GM18870 (cell line): ENCODE results near the gene OR6B2.

Experiments
- ATAC-seq: cut with Tn5 transposase; IDR thresholded peaks from one replicate; pipeline ENCODE4 v1.9.1; 2021; ENCODE audit warnings: moderate library complexity; ENCODE audit not compliant: unreplicated experiment

OR6B2 gene

DNA sequence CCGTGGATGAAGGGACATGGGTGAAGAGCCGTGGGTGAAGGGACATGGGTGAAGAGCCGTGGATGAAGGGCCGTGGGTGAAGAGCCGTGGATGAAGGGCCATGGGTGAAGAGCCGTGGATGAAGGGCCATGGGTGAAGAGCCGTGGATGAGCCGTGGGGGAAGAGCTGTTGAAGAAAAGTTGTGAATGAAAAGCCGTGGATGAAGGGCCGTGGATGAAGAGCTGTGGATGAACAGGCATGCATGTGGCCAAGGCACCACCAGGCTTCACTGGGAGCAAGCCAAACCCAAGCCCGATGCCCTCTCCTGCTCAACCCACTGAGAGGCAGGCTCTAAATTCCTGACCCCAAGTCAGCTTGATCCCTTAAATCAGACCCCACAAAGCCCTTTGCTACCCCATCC, 12.5 kb upstream of the OR6B2 start:
- no peak for ATAC-seq

DNA sequence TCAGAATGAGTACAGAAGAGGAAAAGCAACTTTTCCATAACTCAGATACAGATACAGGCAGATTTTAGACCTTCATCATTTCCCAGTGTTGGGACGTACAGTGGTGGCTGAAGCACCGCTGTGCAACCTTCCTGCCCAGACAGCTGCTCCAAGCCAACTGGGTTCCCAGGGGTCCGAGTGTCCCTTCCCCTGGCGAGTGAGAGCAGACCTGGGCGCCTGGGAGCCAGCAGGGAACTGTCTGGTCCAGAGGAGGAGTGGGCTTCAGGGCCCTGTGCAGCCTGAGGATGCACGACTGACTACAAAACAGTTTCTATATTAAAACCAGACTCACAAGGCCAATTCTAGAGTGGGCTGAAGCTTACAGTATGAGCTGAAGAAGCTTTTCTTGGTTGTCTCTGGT, 11.1 kb upstream of the OR6B2 start:
- ATAC-seq = no peak

DNA sequence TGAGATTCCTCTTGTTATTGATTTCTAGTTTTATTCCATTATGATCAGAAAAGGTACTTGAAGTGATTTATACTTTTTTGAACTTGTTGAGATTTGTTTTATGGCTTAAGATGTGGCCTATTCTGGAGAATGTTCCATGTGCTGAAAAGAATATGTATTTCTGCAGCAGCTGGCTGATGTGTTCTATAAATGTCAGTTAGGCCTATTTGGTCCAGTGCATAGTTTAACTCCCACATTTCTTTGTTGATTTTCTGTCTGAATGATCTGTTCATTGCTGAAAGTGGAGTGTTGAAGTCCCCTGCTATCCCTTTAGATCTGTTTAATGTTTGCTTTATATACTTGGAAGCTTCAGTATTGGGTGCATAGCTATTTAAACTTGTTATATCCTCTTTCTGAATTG, 7.1 kb upstream of the OR6B2 start:
- no peak for ATAC-seq

DNA sequence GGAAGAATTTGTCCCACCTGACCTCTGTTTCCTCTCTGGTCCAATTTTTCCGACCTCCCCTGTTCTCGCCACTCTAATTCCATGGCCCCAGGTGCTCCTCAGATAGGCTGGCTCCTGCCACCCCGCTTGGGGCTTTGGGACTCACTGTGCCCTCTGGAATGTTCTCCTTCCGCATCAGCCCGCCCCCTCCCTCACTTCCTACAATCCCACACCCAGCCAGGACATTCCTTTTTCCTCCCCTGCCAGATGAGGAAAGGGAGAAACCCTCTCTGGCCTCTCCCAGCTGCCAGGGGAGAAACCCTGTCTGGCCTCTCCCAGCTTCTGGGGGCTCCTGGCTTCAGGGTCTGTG, 3.1 kb upstream of the OR6B2 start:
- no peak for ATAC-seq

DNA sequence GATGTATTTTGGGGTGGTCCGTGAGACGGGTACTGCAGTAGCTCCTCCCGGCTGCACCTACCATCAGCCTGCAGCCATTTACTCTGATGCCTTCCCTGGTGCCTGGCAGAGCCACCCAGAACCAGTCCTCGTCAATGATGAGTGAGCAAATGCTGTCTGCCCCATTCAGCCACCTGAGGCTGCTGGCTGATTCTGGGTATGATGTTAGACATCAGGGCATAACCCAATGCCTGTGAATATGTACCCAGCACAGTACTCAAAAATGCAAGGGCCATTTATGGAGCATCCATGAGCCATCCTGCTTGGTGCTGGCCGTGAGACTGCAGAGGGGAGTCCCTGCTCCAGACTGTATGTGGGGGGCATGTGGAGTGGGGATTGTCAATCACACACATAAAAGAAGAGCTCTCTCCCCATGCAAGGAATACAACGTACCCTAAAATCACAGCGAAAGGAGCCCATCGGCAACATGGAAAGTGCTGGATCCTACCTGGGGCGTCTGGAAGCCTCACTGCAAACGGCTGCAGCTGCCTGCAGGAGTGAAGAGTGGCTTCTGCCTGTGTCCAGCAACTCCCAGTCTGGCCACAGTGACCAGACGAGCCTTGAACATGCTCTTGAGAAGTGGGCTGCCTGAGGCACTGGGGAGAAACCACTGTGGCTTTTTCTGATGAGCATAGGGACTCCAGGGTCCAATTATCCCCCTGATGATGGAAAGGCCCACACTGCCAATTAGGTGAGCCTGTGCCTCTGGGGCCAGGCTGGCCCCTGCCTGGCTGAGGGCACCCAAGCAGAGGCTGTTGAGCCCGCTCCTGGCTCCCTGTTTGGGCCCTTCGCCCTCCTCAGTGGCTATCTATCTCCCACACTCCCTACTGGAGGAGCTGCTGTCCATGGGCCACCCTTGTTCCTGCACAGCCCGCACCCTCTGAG, 2.4 kb upstream of the OR6B2 start:
- no peak for ATAC-seq

DNA sequence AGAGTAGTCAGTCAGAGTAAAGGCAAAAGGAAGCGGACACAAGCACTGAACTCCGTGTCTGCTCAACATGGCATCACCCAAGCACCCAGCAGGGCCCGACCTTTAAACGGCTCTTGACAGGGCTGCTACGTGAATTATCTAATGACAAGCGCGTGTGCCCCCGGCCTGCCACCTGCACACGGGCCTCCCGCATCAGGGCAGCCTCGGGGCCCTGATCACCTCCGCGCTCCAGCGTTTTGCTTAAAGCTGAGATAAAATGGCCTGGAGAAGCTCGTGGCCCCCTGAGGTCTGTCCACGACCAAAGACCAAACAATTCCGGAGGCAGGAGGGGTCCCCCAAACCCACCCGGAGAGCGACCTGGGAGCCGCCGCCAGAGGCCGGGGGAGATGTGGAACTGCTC, 5.5 kb downstream of the OR6B2 start:
- ATAC-seq = peak; percentile 21

DNA sequence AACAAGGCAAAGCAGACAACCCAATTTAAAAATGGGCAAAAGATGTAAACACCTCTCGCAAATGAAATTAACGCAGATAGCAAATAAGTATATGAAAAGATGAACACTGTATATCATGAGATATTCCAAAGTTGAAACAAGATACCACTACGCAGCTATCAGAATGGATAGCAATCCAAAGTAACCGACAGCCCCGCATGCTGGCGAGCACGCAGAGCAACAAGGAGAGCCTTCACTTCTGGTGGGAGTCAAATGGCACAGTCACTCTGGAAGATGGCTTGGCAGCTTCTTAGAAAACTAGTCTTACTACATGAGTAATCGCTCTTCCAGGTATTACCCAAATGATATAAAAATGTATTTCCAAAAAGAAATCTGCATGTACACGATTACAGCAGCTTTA, 6.4 kb downstream of the OR6B2 start:
- no peak for ATAC-seq

DNA sequence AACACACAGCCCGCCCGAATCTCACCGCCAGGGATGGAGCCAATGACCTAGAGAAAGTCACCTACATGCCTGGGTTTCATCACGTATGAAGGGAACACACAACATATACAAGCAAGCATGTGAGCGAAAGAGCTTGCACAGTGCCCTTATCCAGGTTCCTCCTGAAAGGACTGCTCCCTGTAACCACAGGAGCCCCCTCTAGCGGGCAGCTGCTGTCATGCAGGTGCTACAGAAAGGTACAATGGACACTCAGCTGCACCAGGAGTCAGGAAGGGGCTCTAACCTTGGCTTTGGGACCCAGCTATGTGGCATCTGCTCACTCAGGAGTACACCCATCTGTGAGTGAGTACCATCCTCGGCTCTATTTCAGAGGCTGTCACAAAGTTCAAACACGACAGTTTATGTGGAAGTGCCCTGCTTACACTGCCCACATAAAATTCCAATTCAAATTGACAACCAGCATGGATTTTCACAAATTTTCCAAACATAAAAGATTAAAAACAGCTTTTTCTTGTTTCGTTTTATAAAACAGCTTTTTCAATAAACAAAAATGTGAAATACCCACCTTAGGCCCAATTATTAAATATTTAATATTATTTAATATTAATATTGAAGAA, 8.6 kb downstream of the OR6B2 start:
- ATAC-seq = no peak

DNA sequence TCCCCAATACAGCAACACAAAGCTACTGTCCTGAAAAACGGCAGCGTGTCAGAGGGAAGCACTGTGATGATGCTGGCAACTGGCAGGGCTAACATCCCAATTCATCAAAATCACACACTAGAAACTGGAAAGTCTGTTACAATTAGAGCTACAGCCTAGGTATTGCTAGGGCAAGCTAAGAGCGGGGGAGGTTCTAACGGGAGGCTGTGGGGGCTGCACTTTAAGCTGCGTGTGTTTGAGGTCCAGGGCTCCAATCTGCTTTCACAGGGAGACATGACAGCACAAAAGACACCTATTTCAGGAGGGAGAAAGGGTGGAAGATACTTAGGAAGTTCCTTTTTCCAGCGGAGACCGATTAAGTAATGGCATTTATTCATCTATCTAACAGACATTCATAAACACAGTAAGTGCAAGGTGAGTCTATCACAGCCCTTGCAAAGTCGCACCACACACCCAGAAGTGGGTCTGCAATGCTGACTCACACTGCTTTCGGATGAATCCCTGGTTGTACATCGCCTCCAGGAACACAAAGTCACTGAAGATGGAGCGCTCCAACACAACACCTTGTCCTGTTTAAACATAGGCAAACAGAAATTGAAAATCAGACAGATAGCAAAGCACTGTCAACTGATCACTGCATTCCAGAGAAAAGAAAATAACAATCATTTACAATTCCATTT, 12.0 kb downstream of the OR6B2 start:
- no peak for ATAC-seq

DNA sequence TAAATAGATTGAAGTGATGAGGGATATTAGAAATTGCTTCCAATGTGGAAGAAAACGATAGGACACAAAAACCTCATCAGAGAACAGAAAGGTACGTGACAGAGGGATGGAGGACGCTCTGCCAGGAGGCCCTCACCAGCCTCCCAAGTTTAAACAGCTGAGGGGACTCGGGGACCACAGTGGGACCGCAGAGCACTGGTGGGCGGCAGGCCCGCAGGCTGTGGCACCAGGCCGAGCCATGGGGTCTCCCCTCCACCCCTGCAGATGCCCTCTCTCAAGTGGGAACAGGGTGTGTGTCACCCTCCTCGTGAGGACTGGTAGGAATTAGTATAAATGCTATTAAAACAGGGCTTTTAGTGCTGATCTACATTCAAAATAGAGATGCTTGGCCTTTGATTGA, 15.9 kb downstream of the OR6B2 start:
- no peak for ATAC-seq

DNA sequence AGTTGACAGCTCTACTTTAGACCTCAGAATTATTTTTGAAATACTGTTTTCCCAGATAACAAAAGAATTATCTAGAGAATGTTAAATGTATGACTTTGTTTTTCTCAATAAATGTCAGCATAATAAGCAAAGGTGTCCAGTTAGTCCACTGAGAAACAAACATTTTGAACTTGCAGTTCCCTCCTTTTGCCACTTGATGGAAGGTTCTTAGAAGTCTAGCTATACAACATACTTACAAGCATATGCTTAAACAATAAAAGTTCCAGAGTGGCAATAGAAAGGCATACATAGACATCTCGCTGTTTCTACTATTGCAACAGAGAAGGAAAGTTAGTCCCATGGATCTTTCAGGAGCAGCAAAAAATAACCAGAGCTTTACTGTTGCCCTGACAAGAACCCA, 16.9 kb downstream of the OR6B2 start:
- no peak for ATAC-seq

DNA sequence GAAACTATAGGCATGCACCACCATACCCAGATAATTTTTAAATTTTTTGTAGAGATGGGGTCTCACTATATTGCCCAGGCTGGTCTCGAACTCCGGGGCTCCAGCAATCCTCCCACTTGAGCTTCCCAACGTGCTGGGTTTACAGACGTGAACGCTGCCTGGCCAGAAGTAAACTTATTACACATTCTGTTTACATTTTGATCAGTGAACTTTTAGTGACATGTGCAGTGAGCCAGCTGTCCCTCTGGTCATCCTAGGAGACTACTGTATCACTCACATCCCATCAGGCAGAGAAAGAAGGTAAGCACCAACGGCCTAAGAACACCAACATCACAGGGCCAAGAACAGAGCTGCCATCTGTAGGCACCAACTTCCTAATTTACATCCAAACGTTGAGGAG, 27.2 kb downstream of the OR6B2 start:
- ATAC-seq = no peak

DNA sequence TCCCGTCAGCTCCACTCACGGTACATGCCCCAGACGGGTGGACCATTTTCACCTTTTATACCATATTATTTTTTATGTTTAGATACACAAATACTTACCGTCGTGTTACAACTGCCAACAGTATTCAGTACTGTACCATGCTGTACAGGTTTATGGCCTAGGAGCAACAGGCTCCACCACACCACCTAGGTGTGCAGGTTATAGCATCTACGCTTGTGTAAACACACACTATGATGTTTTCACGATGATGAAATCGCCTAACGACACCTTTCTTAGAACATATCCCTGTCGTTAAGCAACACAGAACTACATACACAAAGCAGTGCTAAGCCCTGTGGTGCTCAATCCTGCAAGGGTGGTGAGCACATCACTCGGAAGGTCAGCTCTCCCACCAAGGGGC, 29.6 kb downstream of the OR6B2 start:
- no peak for ATAC-seq

DNA sequence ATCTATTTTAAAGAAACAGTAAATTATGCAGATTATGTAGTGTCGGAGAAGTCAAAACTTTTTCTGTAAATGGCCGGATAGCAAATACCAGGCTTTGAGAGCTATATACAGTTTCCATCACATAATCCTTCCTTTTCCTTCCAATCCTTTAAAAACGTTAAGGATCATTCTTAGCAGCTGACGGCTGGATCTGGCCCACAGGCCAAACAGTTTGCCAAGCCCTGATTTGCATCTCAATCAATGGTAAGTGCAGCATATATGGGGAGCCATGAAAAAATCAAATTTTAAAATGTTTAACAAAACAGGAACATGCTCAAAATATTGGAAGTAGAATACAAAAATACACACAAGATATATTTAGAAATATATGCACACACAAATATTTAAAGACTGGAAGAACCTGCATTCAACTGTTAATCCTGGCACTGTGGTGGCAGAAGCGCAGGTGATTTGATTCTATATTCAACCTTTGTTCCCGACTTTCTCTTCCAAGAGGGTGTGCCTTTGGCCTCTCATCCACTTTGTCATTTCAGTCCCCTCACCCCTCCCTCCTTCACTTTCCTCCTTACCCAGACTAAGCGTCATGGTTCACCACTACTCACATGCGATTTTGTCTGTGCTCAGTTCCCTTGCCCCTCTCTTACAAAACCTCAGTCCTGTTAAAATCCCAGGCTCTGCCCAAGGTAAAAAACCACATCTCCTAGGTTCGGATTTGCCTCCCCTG, 32.4 kb downstream of the OR6B2 start:
- ATAC-seq = no peak

DNA sequence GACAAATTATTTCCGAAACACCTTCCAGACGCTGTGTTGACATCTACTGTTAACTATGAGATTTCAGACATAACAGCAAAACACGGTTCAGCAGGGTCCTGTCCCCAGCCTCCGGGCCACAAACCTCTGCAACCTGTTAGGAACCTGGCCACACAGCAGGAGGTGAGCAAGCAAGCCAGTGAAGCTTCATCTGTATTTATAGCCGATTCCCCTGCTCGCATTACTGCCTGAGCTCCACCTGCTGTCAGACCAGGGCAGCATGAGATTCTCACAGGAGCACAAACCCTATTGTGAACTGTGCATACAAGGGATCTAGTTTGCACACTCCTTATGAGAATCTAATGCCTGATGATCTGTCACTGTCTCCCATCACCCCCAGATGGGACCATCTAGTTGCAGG, 36.1 kb downstream of the OR6B2 start:
- ATAC-seq = no peak

DNA sequence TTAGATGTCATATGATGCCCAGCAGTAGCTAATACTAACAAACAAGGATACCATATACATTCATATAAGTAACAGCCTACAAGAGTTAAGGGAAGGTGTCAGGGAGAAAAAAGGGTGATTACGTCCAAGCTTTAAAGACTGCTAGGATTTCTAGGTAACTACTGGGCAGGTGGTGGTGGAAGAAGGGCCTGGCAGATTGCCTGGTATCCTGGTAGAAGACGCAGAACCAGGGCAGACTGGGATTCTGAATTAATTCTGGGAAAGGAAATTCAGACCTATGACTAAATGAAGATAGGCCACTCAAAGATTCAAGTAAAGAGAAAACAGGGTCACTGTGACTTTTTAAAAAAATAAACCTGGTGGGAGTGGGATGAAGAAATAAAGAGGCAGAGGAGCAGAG, 36.9 kb downstream of the OR6B2 start:
- ATAC-seq = no peak

DNA sequence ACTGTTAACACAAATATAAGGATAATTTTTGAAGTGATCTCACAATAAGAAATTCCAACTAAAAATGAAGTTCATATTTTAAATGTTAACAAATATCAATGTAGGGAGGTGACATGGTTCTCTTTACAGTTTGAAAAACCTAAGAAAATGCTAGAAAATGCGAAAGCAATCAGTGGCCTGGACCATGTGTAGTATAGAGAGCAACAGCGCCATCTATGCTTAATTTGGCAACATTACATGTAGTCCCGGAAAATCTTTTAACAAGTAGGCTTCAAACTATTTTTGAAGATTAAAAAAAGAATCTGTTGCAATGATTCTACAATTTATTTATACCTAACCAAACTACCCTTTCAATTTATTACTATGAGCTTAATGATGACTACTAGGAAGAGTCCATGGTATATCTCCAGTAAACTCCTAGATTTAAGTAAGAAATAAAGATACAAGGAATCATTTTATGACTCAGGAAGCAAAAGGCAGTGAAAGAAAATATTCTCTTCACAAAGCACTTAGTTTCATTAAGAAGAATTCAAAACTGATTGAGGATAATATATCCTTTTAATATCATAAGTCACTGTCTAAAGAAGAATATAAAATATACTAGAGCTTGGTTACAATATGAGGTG, 38.4 kb downstream of the OR6B2 start:
- ATAC-seq = no peak

DNA sequence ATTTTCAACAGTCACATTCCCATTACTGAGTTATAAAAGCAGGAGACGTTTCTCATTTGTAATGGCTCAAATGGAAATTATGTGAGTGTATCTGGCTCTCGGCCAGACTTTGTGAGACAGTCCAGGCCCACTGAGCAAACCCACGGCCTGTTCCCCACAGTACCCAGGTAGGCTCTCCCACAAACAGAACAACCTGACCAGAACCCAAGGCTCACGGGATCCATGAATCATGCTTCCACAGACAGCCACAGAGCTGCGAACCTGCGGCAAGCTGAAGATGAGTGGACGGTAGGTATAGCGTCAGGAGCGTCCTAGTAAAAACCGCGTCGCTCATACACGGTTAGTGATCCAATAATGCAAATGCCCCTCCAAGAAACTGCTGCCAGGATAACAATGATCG, 39.3 kb downstream of the OR6B2 start:
- ATAC-seq = no peak

DNA sequence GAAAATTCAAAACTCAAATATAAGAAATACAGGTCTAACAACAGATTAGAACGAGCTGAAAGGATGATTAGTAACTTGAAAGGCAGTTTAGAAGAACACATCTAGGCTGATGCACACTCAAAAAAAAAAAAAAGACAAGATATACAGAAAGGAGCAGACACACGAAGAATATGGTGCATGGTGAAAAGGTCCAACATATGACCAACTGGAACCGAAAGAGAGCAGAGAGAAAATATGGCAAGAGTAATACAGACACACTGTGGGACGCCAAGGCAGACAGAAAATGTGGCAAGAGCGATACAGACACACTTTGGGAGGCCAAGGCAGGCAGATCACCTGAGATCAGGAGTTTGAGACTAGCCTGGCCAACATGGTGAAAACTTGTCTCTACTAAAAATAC, 44.9 kb downstream of the OR6B2 start:
- no peak for ATAC-seq

DNA sequence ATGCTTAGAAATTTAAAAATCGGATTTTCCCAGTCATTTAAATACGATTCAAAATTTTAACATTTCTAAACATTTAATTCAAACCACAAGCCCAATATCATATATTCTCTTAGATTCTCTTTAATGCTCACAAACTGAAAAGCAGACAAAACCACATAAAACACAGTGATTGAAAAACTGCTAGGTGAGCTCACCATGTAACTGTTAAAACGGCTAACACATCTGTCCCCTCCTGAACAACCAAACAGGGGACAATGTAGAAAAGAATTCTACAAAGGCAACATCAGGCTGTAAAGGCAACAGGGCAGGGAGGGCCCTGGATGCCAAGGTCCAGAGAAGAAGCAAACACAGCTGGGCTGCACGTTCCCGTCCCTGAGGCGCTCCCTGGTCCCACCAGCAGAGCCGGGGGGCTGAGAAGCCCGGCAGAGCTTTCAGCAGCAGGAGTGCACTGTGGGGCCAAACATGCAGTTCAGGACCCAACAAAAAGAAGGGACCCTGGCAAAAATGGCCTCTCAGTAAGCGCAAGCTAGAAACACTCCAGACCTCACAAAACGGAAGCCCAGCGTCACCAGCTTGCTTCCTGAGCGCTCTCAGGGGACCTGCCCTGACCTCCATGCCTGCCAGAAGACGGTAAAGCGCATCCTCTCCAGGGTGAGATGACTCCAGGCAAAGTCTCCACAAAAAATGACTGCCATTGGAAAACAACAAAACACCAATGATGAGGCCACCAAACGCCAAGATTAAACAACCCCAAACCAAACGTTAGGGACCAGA, 45.6 kb downstream of the OR6B2 start:
- no peak for ATAC-seq
